Tibial nerve (tissue), 4 donors: ENCODE results near the gene PRM2.

Experiments used
- CTCF ChIP-seq, 5 experiments: fragments of 200-600 bp in 3 of 5; fragments of 450-650 bp in 2 of 5; sonication (generic) in 3 of 5; IDR thresholded peaks; one replicate each; pipeline ENCODE4 v1.5.1; 2016 to 2019; ENCODE audit warnings: antibody characterized with exemption in 5 of 5, mild to moderate bottlenecking in 3 of 5, moderate library complexity in 2 of 5
- EP300 ChIP-seq, 2 donors: sonication (generic); formaldehyde crosslinking; IDR thresholded peaks; one replicate each; pipeline ENCODE4 v1.6.1; 2017; ENCODE audit warnings: antibody characterized with exemption in 2 of 2, mild to moderate bottlenecking in 1 of 2
- POLR2A ChIP-seq, 2 donors: fragments of 450-650 bp; IDR thresholded peaks; one replicate each; pipeline ENCODE4 v1.6.1; 2017; ENCODE audit warnings: antibody characterized with exemption in 2 of 2, mild to moderate bottlenecking in 2 of 2, moderate library complexity in 2 of 2

- TF ChIP-seq EP300 (IDR thresholded peaks at IDR 0.05) (no peak), CTCF (IDR thresholded peaks at IDR 0.05) (no peak), POLR2A (IDR thresholded peaks at IDR 0.05) (no peak)
Observed at GRCh38 chr16:11310997-11311561, 34.8 kb upstream of the PRM2 start.
